ENCODE results near the gene KNCN. TPM values are rescaled to one million over a fixed set of nuclear protein-coding genes. Genes with fewer than 3 reads are reported as not detected.

KNCN gene
- polyA plus RNA-seq, 1 experiment: not detected

DNA sequence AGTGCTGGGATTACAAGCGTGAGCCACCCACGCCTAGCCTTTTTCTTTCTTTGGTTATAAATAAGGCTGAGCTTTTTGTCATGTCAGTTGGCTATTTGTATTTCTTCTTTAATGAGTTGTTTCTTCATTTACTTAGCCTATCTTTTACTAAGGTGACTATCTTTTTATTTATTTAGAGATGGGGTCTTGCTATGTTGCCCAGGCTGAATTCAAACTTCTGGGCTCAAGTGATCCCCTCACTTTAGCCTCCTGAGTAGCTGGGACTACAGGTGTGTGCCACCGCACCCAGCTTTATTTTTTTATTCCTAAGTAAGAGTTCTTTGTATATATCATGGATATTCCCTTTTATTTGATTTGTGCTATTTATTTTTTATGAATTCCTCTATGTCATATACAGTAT, 49.9 kb downstream of the KNCN start:
- H3K27ac ChIP-seq (ENCODE audit: low read depth, low read length): no peak overlapping the region
- ChIA-PET CTCF (interaction anchor here (0.9 to 1.3 kb wide), 5 partner anchors 22 to 47 kb away, joined by 3 to 7 read pairs (median 3); no protein-coding TSS in a partner anchor), POLR2A (no interaction called here)
- TF ChIP-seq, protein P1, sequence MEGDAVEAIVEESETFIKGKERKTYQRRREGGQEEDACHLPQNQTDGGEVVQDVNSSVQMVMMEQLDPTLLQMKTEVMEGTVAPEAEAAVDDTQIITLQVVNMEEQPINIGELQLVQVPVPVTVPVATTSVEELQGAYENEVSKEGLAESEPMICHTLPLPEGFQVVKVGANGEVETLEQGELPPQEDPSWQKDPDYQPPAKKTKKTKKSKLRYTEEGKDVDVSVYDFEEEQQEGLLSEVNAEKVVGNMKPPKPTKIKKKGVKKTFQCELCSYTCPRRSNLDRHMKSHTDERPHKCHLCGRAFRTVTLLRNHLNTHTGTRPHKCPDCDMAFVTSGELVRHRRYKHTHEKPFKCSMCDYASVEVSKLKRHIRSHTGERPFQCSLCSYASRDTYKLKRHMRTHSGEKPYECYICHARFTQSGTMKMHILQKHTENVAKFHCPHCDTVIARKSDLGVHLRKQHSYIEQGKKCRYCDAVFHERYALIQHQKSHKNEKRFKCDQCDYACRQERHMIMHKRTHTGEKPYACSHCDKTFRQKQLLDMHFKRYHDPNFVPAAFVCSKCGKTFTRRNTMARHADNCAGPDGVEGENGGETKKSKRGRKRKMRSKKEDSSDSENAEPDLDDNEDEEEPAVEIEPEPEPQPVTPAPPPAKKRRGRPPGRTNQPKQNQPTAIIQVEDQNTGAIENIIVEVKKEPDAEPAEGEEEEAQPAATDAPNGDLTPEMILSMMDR (IDR thresholded peaks at IDR 0.05; ENCODE audit: low read depth, low read length): no peak
- H3K4me3 ChIP-seq (ENCODE audit: low read depth, low read length): no peak overlapping the region
- peaks cover 48% of the 10 kb centered on the region for H3K27me3 ChIP-seq (ENCODE audit: control insufficient read depth, insufficient read depth, low read length)
- H3K9me3 ChIP-seq (ENCODE audit: control insufficient read depth, insufficient read depth, low read length): peaks cover 3% of the 10 kb centered on the region; the same call in 1 of the 2 replicates
- no peak for DNase-seq (ENCODE audit: low read depth, low spot score)

DNA sequence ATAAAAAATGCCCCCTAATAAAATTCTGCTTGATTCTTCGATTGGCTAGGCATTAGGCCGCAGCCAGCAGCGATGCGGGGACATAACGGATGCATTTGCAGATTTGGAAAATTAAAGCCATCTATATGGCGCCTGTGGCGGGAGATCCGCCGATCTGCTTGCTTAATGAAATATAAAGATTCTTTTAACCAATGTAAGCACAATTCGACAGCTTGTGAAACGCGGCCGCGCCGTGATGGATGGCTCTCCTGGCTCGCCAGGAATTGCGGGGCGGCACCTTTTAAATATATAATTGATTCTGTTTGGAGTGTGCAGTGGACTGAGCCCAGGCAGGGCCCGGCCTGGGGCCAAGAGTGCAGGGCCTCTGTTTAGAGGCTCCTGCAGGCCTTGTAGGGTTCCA, 53.8 kb downstream of the KNCN start:
- DNase-seq (ENCODE audit: low read depth, low spot score): no peak
- ChIA-PET POLR2A (no interaction called here), CTCF (no interaction called here)
- peaks cover 3% of the 10 kb centered on the region; the same call in 1 of the 2 replicates for H3K9me3 ChIP-seq (ENCODE audit: control insufficient read depth, insufficient read depth, low read length)
- H3K27ac ChIP-seq (ENCODE audit: low read depth, low read length): no peak overlapping the region
- TF ChIP-seq, protein P1 (IDR thresholded peaks at IDR 0.05; ENCODE audit: low read depth, low read length): no peak
- H3K4me3 ChIP-seq (ENCODE audit: low read depth, low read length): no peak overlapping the region
- peaks cover 76% of the 10 kb centered on the region for H3K27me3 ChIP-seq (ENCODE audit: control insufficient read depth, insufficient read depth, low read length)

DNA sequence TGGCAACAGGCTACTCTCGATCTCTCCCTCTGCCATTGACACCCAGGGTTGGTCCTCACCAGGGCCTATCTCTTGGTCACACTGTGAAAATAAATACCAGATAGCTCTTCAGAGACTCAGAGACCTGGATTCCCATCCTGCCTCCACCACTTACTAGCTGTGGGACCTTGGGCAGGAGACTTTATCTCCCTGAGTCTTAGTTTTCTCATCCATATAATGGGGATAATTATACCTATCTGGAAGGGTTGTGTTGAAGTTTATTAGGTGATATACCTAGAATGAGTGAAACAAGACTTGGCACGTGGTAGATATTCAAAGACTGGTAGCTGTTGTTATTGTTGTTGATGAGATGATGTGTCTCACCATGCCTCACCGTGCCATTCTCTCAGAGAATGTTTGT, 54.4 kb downstream of the KNCN start:
- peaks cover 3% of the 10 kb centered on the region; the same call in 1 of the 2 replicates for H3K9me3 ChIP-seq (ENCODE audit: control insufficient read depth, insufficient read depth, low read length)
- ChIA-PET POLR2A (no interaction called here), CTCF (no interaction called here)
- H3K4me3 ChIP-seq (ENCODE audit: low read depth, low read length): no peak overlapping the region
- peaks cover 77% of the 10 kb centered on the region for H3K27me3 ChIP-seq (ENCODE audit: control insufficient read depth, insufficient read depth, low read length)
- no peak overlapping the region for H3K27ac ChIP-seq (ENCODE audit: low read depth, low read length)
- no peak for DNase-seq (ENCODE audit: low read depth, low spot score)
- TF ChIP-seq, protein P1 (IDR thresholded peaks at IDR 0.05; ENCODE audit: low read depth, low read length): no peak

DNA sequence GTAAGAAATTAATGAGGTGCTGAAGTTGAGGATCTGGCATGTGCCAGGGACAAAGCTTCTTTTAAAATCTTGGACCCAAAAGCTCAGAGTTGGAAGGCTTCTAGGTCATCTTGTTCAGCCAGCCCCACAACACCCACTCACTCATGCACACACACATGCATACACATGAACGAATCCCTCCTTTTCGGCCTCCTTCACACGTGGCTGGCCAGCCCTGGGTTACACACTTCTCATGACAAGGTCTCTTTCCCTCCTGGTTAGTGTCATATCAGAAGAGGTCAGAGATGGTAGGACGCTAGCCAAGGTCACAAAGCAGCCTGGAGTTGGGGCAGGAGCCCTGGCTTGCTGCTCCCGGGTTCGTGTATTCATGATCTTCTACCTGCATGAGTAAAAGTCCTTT, 54.9 kb downstream of the KNCN start:
- TF ChIP-seq, protein P1 (IDR thresholded peaks at IDR 0.05; ENCODE audit: low read depth, low read length): no peak
- Histone ChIP-seq H3K27ac (ENCODE audit: low read depth, low read length) (no peak overlapping the region), H3K27me3 (ENCODE audit: control insufficient read depth, insufficient read depth, low read length) (peaks cover 78% of the 10 kb centered on the region), H3K9me3 (ENCODE audit: control insufficient read depth, insufficient read depth, low read length) (peaks cover 3% of the 10 kb centered on the region; the same call in 1 of the 2 replicates), H3K4me3 (ENCODE audit: low read depth, low read length) (no peak overlapping the region)
- POLR2A ChIA-PET: no interaction called here
- CTCF ChIA-PET: interaction anchor here (0.6 kb wide), 1 partner anchor 19 kb away, joined by 4 read pairs; no protein-coding TSS in a partner anchor
- no peak for DNase-seq (ENCODE audit: low read depth, low spot score)

DNA sequence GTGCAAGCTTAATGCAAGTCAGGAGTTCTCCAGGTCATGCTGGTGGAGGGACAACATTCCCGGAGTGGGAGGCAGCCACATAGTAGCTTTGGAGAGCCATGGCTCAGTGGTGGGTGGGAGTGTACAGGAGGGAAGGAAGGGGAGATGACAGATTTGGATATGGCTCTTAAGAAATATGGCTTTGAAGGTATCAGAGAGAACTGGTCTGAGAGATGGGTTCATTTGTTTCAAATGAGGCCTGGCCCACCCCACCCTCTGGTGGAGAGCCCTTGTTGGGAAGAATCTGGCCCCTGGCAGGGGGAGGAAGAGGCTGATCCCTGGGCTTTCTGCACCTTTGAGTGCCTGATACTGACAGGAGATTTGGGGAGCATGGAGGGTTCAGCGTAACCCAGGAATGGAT, 55.7 kb downstream of the KNCN start:
- DNase-seq (ENCODE audit: low read depth, low spot score): no peak
- CTCF ChIA-PET: interaction anchor here (0.6 to 1.1 kb wide), 2 partner anchors 18 to 32 kb away, joined by 3 to 4 read pairs; no protein-coding TSS in a partner anchor
- H3K27me3 ChIP-seq (ENCODE audit: control insufficient read depth, insufficient read depth, low read length): peaks cover 79% of the 10 kb centered on the region

More for the DNA sequence above, 55.7 kb downstream of the KNCN start:
- Histone ChIP-seq H3K27ac (ENCODE audit: low read depth, low read length) (no peak overlapping the region), H3K4me3 (ENCODE audit: low read depth, low read length) (no peak overlapping the region), H3K9me3 (ENCODE audit: control insufficient read depth, insufficient read depth, low read length) (peaks cover 3% of the 10 kb centered on the region; the same call in 1 of the 2 replicates)
- TF ChIP-seq, protein P1 (IDR thresholded peaks at IDR 0.05; ENCODE audit: low read depth, low read length): no peak
- POLR2A ChIA-PET: no interaction called here

Other genes starting within 250 kb of the KNCN start
- gene LRRC41, start 248.0 kb downstream of the KNCN start, polyA plus RNA-seq (2011; rRNA removed): 66.3 and 80.2 TPM in 2 replicates
- 611 and 757 TPM in 2 replicates for gene UQCRH, start 247.9 kb downstream of the KNCN start, polyA plus RNA-seq (2011; rRNA removed)
- gene NSUN4, start 210.8 kb downstream of the KNCN start, polyA plus RNA-seq (2011; rRNA removed): 18.4 and 21.4 TPM in 2 replicates
- gene FAAH, start 157.3 kb downstream of the KNCN start, polyA plus RNA-seq (2011; rRNA removed): 0.06 and 0.21 TPM in 2 replicates
- gene DMBX1, start 61.8 kb downstream of the KNCN start, polyA plus RNA-seq (2011; rRNA removed): not detected in 2 replicates
- gene MKNK1, start 52.6 kb upstream of the KNCN start, polyA plus RNA-seq (2011; rRNA removed): 38.0 and 41.5 TPM in 2 replicates
- 11.9 and 13.0 TPM in 2 replicates for gene MOB3C, start 65.2 kb upstream of the KNCN start, polyA plus RNA-seq (2011; rRNA removed)
- 83.8 and 85.6 TPM in 2 replicates for gene ATPAF1, start 116.7 kb upstream of the KNCN start, polyA plus RNA-seq (2011; rRNA removed)
- not detected in 2 replicates for gene TEX38, start 120.2 kb upstream of the KNCN start, polyA plus RNA-seq (2011; rRNA removed)
- 54.3 and 69.9 TPM in 2 replicates for gene EFCAB14, start 167.5 kb upstream of the KNCN start, polyA plus RNA-seq (2011; rRNA removed)
- gene CYP4B1, start 247.4 kb upstream of the KNCN start, polyA plus RNA-seq (2011; rRNA removed): not detected in 2 replicates

All from AG04450 (cell line).